Measurements from ENCODE around the gene OR2F1.

DNA sequence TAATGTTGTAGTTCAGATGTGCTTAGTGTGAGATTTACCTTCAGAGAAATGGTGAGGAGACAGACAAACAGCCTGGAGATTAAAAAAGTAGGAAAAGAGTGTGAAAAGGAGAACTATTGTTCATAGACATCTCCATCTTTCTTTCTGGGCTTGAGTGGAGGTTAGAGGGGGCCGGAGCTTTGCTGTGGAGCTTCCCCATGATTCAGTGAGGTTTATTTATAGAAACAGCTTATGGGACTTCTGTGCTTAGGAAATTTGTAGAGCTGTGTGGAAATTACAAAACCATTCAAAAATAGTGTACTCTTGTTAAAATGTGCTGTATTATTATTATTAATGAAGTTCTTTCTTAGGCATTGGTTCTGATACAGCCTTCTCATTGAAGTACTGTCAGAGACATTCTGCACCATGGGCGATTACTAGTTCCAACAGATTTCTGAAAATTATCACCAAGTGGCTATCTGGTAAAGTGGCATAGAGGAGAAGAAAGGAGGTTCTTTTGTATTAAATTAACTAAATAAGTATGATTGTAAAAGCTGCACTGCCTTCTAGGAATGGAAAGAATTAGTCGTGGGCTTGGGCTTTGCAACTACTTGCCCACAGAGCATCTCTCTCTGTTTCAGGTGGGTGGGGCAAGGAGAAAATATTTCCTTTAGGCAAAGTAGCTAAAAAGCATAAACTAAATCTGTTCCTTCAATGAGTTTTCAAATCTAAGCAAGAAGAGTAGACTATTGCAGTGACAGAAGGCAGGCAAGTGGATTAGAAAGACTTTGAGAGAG, 44.0 kb upstream of the OR2F1 start:
- TF ChIP-seq CTCF (IDR thresholded peaks at IDR 0.05) (no peak), POLR2A (IDR thresholded peaks at IDR 0.05) (no peak)
